ENCODE measurements around the gene CR1.
"Not testable (repeated sequence)": the region's sequence is repeated elsewhere in the genome, so short reads cannot be mapped to it uniquely, and the experiment has no call there.

DNA sequence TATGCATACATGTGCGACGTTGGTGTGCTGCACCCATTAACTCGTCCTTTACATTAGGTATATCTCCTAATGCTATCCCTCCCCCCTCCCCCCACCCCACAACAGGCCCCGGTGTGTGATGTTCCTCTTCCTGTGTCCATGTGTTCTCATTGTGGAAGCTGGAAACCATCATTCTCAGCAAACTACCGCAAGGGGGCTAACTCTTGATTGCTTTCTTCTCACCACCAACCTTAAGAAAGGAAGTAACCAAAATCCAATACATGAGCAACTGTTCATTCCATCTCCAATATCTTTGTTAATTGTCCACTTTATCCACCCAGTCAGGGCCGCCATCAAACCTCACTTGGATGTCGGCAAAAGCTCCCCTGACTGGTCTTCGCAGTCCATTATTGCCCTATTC, 676 bp upstream of the CR1 start:
- TF ChIP-seq, protein P1, sequence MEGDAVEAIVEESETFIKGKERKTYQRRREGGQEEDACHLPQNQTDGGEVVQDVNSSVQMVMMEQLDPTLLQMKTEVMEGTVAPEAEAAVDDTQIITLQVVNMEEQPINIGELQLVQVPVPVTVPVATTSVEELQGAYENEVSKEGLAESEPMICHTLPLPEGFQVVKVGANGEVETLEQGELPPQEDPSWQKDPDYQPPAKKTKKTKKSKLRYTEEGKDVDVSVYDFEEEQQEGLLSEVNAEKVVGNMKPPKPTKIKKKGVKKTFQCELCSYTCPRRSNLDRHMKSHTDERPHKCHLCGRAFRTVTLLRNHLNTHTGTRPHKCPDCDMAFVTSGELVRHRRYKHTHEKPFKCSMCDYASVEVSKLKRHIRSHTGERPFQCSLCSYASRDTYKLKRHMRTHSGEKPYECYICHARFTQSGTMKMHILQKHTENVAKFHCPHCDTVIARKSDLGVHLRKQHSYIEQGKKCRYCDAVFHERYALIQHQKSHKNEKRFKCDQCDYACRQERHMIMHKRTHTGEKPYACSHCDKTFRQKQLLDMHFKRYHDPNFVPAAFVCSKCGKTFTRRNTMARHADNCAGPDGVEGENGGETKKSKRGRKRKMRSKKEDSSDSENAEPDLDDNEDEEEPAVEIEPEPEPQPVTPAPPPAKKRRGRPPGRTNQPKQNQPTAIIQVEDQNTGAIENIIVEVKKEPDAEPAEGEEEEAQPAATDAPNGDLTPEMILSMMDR (conservative IDR thresholded peaks at IDR 0.05; ENCODE audit: low read length) = not testable (repeated sequence)
- not testable (repeated sequence) for TF ChIP-seq EZH2phosphoT487 (IDR thresholded peaks at IDR 0.05; ENCODE audit: borderline replicate concordance, low read depth, low read length)

Data from OCI-LY7 (cell line).